NCI-H187 treated with DMSO at 0.1 percent for 48 hours (cell line): ENCODE measurements around the gene CACYBP.
"Not testable (repeated sequence)": the region's sequence is repeated elsewhere in the genome, so short reads cannot be mapped to it uniquely, and the experiment has no call there.

Experiments used
- DNase-seq: peaks from one replicate; lab custom pipeline; 2025; lab: John Stamatoyannopoulos, UW

The CACYBP gene

GRCh38 chr1:175013445-175013844 lies 13.7 kb downstream of the CACYBP start:
- no peak for DNase-seq

GRCh38 chr1:175015243-175015642 lies 15.5 kb downstream of the CACYBP start:
- no peak for DNase-seq

- no peak for DNase-seq
Measured at GRCh38 chr1:175019524-175019923, 19.8 kb downstream of the CACYBP start.

- DNase-seq = peak; percentile 98
Measured at GRCh38 chr1:175023043-175023921, 23.5 kb downstream of the CACYBP start, which contains the start of gene MRPS14. TSS of gene MRPS14 (minus strand) at chr1:175023425. CDS start at chr1:175023408, 17 bp downstream.

GRCh38 chr1:175023922-175024242 lies 24.1 kb downstream of the CACYBP start:
- DNase-seq = not testable (repeated sequence)

GRCh38 chr1:175024773-175025172 lies 25.0 kb downstream of the CACYBP start:
- no peak for DNase-seq

GRCh38 chr1:175033953-175034352 lies 34.2 kb downstream of the CACYBP start:
- no peak for DNase-seq

GRCh38 chr1:175034775-175035174 lies 35.0 kb downstream of the CACYBP start:
- no peak for DNase-seq

- DNase-seq = no peak
Measured at GRCh38 chr1:175035865-175036264, 36.1 kb downstream of the CACYBP start.

- DNase-seq = no peak
Measured at GRCh38 chr1:175036476-175036875, 36.7 kb downstream of the CACYBP start.

GRCh38 chr1:175037416-175037815 lies 37.7 kb downstream of the CACYBP start:
- DNase-seq = no peak

- DNase-seq = no peak
Measured at GRCh38 chr1:175040324-175040879, 40.7 kb downstream of the CACYBP start.

GRCh38 chr1:175042650-175043049 lies 42.9 kb downstream of the CACYBP start:
- DNase-seq = no peak

GRCh38 chr1:175043824-175044223 lies 44.1 kb downstream of the CACYBP start:
- no peak for DNase-seq

GRCh38 chr1:175044591-175044990 lies 44.8 kb downstream of the CACYBP start:
- DNase-seq = not testable (repeated sequence)

- no peak for DNase-seq
Measured at GRCh38 chr1:175045097-175045496, 45.4 kb downstream of the CACYBP start.

GRCh38 chr1:175045519-175045918 lies 45.8 kb downstream of the CACYBP start:
- no peak for DNase-seq

- no peak for DNase-seq
Measured at GRCh38 chr1:175050992-175051391, 51.2 kb downstream of the CACYBP start.

GRCh38 chr1:175054736-175055135 lies 55.0 kb downstream of the CACYBP start:
- DNase-seq = no peak
